ENCODE measurements around the gene GSTK1.
"Not testable (repeated sequence)": the region's sequence is repeated elsewhere in the genome, so short reads cannot be mapped to it uniquely, and the experiment has no call there.

GSTK1 gene

DNA sequence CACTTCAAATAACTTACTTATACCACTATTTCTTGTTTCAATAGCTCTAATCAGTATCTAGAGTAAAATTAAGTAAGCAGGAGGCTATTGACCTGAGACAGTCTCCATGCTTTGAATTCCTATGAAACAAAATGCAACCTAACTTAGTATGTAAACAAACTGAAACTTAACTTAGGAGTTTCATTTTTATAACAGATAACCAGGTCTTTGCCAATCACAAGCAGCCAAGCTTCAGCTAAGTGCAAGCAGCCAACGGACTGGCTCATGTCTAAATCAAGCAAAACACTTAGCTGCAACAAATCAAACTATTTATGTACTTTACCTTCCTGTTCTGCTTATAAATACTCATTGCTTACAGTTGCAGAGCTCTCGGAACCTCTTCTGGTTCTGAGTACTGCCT, 4.4 kb upstream of the GSTK1 start:
- H3K9ac ChIP-seq (ENCODE audit: low read length), result peak overlapping the region; percentile 30
- no peaks in the 10 kb centered on the region for H3K36me3 ChIP-seq (ENCODE audit: control insufficient read depth, insufficient read depth, low read length)
- no peaks in the 10 kb centered on the region for H3K27me3 ChIP-seq (ENCODE audit: control insufficient read depth, insufficient read depth, low read length)
- no peaks in the 10 kb centered on the region for H3K4me1 ChIP-seq (ENCODE audit: control insufficient read depth, insufficient read depth, low read length)
- no peak overlapping the region for H3K4me3 ChIP-seq (ENCODE audit: low read length)
- H3K27ac ChIP-seq (ENCODE audit: low read depth, low read length), result no peak overlapping the region

DNA sequence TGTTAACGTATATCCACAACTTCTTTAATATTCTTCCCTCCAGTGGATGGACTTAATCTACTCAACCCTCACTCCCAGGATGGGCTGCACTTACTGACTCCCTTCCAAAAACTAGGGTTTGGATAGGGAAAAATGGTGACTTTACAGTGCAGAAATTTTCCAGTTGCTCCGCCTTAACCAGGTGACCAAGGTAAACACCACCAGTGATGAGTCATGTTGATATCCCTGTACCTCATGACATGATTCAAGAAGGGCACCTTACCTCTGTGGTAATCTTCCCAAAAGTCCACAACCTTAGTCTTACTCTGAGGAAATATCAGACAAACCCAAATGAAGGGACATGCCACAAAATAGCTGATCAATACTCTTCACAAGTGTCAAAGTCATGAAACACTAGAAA, 3.5 kb upstream of the GSTK1 start:
- H3K27me3 ChIP-seq (ENCODE audit: control insufficient read depth, insufficient read depth, low read length), result no peaks in the 10 kb centered on the region
- H3K4me1 ChIP-seq (ENCODE audit: control insufficient read depth, insufficient read depth, low read length), result peaks cover 4% of the 10 kb centered on the region
- no peak overlapping the region for H3K27ac ChIP-seq (ENCODE audit: low read depth, low read length)
- H3K4me3 ChIP-seq (ENCODE audit: low read length), result no peak overlapping the region
- no peak overlapping the region for H3K9ac ChIP-seq (ENCODE audit: low read length)
- H3K36me3 ChIP-seq (ENCODE audit: control insufficient read depth, insufficient read depth, low read length), result peaks cover 2% of the 10 kb centered on the region

DNA sequence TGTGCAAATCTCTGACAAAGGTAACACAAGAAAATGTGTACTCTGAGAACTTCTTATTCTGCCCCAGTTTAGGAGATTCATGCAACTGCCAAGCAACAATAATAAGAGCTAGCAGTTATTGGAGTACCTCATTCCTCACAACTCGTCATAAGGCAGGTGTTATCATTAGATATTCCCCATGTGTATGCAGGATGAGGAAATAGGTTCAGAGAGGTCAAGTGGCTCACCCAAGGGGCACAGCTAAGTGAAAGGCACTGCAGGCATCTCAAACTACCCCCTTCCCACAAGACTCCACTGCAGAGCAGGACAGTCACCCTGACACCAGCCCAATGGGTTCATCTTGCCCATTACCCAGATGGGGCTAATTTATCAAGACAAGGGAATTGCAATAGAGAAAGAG, 1.3 kb upstream of the GSTK1 start:
- Histone ChIP-seq H3K27me3 (ENCODE audit: control insufficient read depth, insufficient read depth, low read length) (no peaks in the 10 kb centered on the region), H3K9ac (ENCODE audit: low read length) (no peak overlapping the region), H3K36me3 (ENCODE audit: control insufficient read depth, insufficient read depth, low read length) (peaks cover 2% of the 10 kb centered on the region), H3K4me1 (ENCODE audit: control insufficient read depth, insufficient read depth, low read length) (peaks cover 6% of the 10 kb centered on the region), H3K4me3 (ENCODE audit: low read length) (no peak overlapping the region), H3K27ac (ENCODE audit: low read depth, low read length) (no peak overlapping the region)

DNA sequence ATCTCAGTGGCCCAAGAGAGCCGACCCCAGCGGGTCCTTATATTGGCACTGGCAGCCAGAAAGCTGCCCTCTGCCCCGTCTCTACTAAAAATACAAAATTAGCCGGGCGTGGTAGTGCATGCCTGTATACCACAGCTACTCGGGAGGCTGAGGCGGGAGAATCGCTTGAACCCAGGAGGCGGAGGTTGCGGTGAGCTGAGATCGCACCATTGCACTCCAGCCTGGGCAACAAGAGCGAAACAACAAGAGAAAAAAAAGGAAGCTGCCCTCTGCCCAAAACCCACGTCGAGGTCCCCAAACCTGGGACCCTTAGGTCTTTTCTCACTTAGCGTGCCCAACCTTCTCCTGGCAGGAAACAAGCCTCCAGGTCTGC, 941 bp downstream of the GSTK1 start:
- not testable (repeated sequence) for H3K9ac ChIP-seq (ENCODE audit: low read length); H3K27me3 ChIP-seq (ENCODE audit: control insufficient read depth, insufficient read depth, low read length); H3K4me1 ChIP-seq (ENCODE audit: control insufficient read depth, insufficient read depth, low read length)
- Histone ChIP-seq H3K4me3 (ENCODE audit: low read length) (peak overlapping the region; percentile 80), H3K36me3 (ENCODE audit: control insufficient read depth, insufficient read depth, low read length) (peaks cover 14% of the 10 kb centered on the region), H3K27ac (ENCODE audit: low read depth, low read length) (peak overlapping the region; percentile 87)

DNA sequence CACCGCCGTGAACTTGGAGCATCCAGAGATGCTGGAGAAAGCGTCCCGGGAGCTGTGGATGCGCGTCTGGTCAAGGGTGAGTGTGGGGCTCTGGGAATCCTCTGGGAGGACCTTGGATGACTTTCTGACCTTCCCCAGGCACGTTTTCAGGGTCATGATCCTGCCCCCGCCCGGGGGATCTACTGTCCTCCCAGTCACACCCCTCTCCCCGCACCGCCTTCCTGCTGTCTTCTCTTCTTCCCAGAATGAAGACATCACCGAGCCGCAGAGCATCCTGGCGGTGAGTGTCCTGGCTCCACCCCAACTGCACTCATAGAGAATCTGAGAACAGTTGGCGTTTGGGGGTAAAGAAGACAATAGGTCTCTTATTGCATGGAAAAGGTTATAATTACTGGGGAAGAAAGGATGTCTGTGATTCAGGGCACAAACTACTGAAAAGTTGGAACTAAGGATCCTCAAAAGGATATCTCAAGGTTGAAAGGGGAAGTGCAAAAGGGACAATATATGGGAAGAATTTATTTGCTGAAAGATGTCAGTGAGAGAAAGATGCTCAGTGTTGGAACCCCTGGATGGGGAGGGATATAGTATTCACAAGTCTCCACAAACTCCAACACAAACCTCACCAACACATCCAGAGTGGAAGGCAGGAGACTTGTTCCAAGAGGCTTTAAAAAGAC, 1.9 kb downstream of the GSTK1 start:
- Histone ChIP-seq H3K27me3 (ENCODE audit: control insufficient read depth, insufficient read depth, low read length) (no peaks in the 10 kb centered on the region), H3K27ac (ENCODE audit: low read depth, low read length) (no peak overlapping the region), H3K9ac (ENCODE audit: low read length) (no peak overlapping the region), H3K36me3 (ENCODE audit: control insufficient read depth, insufficient read depth, low read length) (peaks cover 14% of the 10 kb centered on the region), H3K4me3 (ENCODE audit: low read length) (peak overlapping the region; percentile 80), H3K4me1 (ENCODE audit: control insufficient read depth, insufficient read depth, low read length) (peaks cover 6% of the 10 kb centered on the region)

DNA sequence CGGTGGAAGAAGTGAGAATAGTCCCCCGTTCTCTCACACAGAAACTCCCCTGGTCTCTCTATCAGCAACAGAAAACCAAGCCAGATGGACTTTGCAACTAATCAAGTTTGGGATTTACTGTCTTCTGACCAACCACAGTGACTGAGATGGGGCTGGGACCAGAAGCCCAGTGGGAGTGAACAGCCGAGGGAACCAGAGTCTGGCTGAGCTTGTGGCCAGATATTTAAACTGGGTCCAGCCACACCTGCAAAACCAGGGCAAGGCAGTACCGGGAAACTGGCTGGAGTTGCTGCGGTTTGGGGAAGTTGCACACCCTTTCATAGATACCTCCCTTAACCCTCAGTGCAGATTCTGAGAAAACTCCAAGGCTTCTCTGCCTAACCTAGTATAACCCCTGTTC, 6.0 kb downstream of the GSTK1 start:
- Histone ChIP-seq H3K27me3 (ENCODE audit: control insufficient read depth, insufficient read depth, low read length) (no peaks in the 10 kb centered on the region), H3K9ac (ENCODE audit: low read length) (no peak overlapping the region), H3K36me3 (ENCODE audit: control insufficient read depth, insufficient read depth, low read length) (peaks cover 14% of the 10 kb centered on the region), H3K4me1 (ENCODE audit: control insufficient read depth, insufficient read depth, low read length) (peaks cover 6% of the 10 kb centered on the region), H3K4me3 (ENCODE audit: low read length) (no peak overlapping the region), H3K27ac (ENCODE audit: low read depth, low read length) (no peak overlapping the region)

DNA sequence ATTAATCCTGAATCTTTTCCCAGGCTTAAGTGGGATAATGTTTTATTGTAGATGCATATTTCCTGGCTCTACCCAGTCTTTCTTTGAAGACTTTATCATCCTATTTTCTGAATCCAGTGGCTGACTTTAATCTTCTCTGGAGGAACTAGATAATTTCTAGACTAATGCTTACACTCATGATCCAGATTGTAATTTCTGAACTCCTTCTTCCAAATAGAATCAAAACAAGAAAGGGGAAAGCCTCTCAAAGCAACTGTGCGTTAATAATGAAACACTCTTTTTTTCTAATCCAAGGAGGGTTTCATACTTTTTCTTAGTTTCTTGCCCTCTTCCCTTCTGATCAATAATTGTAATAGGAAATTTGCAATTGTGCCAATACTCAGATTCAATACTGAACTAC, 8.0 kb downstream of the GSTK1 start:
- Histone ChIP-seq H3K4me1 (ENCODE audit: control insufficient read depth, insufficient read depth, low read length) (no peaks in the 10 kb centered on the region), H3K27me3 (ENCODE audit: control insufficient read depth, insufficient read depth, low read length) (no peaks in the 10 kb centered on the region), H3K27ac (ENCODE audit: low read depth, low read length) (no peak overlapping the region), H3K9ac (ENCODE audit: low read length) (no peak overlapping the region), H3K36me3 (ENCODE audit: control insufficient read depth, insufficient read depth, low read length) (peaks cover 12% of the 10 kb centered on the region), H3K4me3 (ENCODE audit: low read length) (no peak overlapping the region)

DNA sequence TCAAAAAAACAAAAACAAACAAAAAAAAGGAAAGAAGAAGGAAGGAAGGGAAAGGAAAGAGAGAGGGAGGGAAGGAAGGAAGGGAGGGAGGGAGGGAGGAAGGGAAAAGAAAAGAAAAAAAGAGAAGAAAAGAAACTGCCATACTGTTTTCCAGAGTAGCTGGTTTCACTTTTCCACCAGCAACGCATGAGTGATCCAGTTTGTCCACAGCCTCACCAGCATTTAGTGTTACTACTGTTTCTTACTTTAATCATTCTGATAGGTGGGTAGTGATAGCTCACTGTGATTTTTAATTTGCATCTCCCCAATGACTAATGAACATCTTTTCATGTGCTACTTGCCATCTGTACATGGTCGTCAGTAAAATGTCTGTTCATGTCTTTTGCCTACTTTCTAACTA, 9.6 kb downstream of the GSTK1 start:
- Histone ChIP-seq H3K4me3 (ENCODE audit: low read length) (no peak overlapping the region), H3K4me1 (ENCODE audit: control insufficient read depth, insufficient read depth, low read length) (no peaks in the 10 kb centered on the region), H3K27ac (ENCODE audit: low read depth, low read length) (no peak overlapping the region), H3K9ac (ENCODE audit: low read length) (no peak overlapping the region), H3K27me3 (ENCODE audit: control insufficient read depth, insufficient read depth, low read length) (no peaks in the 10 kb centered on the region), H3K36me3 (ENCODE audit: control insufficient read depth, insufficient read depth, low read length) (peaks cover 5% of the 10 kb centered on the region)

DNA sequence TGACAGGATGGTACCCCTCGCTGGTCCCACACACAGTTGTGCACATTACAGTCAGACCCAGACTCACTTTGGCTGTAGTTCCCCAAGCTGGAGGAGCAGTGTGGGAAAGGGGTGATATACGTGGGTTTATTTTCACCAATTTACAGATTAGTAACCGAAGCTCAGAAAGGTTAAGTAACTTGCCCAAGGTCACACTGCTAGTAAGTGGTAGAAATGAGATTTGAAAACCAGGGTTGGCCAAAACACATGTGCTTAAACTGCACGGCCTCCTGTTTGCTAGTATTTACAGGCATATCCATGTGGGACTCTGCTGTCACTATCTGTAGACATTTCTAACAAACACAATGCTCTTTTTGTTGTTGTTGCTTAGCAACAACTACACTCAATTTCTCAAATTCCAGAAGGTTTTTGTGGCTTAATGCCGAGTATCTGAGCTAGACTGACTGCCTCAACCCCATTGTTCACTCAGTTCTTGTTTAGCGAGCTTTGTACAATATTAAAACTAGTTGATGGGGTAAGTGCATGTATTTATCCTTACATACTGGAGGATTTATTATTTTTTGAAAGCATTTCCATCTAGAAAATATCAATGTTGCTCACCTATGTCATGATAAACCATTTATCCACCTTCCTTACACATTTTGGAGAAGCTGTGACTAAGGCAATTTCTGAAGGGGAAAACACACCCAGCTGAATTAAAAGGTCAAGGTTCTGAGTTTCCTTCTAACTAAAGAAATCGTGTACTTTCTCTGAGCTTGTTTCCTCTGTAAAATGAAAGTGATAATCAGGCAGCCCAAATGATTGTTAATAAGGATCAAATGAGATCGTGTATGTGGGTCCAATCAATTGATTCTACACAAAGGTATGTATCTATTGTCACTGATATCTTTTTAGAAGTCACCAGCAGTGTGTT, 16.2 kb downstream of the GSTK1 start:
- H3K4me1 ChIP-seq (ENCODE audit: control insufficient read depth, insufficient read depth, low read length), result no peaks in the 10 kb centered on the region
- H3K4me3 ChIP-seq (ENCODE audit: low read length), result no peak overlapping the region
- no peak overlapping the region for H3K9ac ChIP-seq (ENCODE audit: low read length)
- H3K27me3 ChIP-seq (ENCODE audit: control insufficient read depth, insufficient read depth, low read length), result no peaks in the 10 kb centered on the region
- no peaks in the 10 kb centered on the region for H3K36me3 ChIP-seq (ENCODE audit: control insufficient read depth, insufficient read depth, low read length)
- no peak overlapping the region for H3K27ac ChIP-seq (ENCODE audit: low read depth, low read length)

DNA sequence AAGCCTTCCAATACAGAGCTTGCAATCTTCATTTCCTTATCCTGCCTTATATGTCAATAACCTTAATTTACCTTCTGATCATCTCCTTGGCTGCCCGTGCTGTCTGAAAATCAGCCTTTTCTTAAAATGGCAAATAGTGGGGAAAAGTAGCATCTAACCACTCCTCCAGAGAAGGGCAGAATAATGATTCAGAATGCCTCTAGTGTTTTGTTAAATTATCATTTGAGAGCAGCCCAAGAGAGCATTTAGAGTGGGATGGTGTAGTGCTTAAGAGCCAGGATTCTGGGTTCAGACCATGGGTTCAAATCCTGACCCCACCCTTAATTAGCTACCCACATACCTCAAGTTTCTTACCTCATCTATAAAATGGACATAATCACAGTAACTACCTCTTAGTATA, 16.9 kb downstream of the GSTK1 start:
- Histone ChIP-seq H3K4me3 (ENCODE audit: low read length) (no peak overlapping the region), H3K9ac (ENCODE audit: low read length) (no peak overlapping the region), H3K4me1 (ENCODE audit: control insufficient read depth, insufficient read depth, low read length) (no peaks in the 10 kb centered on the region), H3K27ac (ENCODE audit: low read depth, low read length) (no peak overlapping the region), H3K27me3 (ENCODE audit: control insufficient read depth, insufficient read depth, low read length) (no peaks in the 10 kb centered on the region), H3K36me3 (ENCODE audit: control insufficient read depth, insufficient read depth, low read length) (no peaks in the 10 kb centered on the region)

DNA sequence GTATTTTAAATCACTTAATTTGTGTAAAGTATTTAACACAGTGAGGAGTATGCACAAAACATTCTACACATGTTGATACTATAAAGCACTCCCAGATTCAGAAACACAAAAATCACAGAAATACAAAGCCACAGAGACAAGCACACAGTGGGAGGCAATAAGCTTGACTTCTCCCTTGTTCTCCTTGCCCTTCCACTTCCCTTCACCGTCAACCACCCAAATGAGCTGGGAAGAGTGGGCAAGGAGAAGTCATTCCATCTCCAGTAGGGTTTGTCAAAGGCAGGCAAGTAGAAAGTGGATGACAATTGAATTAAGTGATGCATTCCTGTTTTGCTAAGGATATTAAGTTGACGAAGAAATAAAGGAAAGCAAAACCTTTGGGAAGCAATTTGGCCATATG, 17.3 kb downstream of the GSTK1 start:
- Histone ChIP-seq H3K27ac (ENCODE audit: low read depth, low read length) (no peak overlapping the region), H3K27me3 (ENCODE audit: control insufficient read depth, insufficient read depth, low read length) (no peaks in the 10 kb centered on the region), H3K36me3 (ENCODE audit: control insufficient read depth, insufficient read depth, low read length) (no peaks in the 10 kb centered on the region), H3K4me1 (ENCODE audit: control insufficient read depth, insufficient read depth, low read length) (no peaks in the 10 kb centered on the region), H3K4me3 (ENCODE audit: low read length) (no peak overlapping the region), H3K9ac (ENCODE audit: low read length) (no peak overlapping the region)

DNA sequence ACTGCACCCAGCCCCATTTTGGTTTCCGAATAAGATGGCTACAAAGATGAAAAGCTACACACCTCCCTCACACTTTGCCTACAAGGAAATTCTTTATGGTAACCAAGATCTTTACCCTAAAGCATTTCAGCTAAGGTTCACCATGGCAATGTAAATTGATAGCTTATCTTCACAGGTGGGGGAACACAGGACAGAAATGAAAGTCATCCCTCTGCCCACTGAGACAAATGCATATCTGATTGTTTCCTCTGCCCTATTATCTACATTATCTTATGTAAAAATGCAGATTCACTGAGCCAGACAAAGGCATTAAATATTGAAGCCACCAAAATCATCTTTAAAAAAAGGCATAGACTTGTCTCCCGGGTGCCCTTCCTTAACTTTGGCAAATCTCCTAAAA, 18.3 kb downstream of the GSTK1 start:
- Histone ChIP-seq H3K36me3 (ENCODE audit: control insufficient read depth, insufficient read depth, low read length) (no peaks in the 10 kb centered on the region), H3K27ac (ENCODE audit: low read depth, low read length) (no peak overlapping the region)

DNA sequence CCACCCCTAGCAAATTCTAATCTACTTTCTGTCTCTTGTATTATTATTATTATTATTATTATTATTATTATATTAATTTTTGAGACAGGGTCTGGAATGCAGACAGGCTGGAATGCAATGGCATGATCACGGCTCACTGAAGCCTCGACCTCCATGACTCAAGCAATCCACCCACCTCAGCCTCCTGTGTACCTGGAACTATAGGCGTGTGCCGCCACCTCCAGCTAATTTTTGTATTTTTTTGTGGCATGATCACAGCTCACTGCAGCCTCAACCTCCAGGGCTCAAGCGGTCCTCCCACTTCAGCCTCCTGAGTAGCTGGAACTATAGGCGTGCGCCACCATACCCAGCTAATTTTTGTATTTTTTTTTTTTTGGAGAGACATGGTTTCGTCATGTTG, 18.9 kb downstream of the GSTK1 start:
- H3K4me1 ChIP-seq (ENCODE audit: control insufficient read depth, insufficient read depth, low read length), result no peaks in the 10 kb centered on the region
- no peak overlapping the region for H3K9ac ChIP-seq (ENCODE audit: low read length)
- H3K27me3 ChIP-seq (ENCODE audit: control insufficient read depth, insufficient read depth, low read length), result no peaks in the 10 kb centered on the region
- H3K4me3 ChIP-seq (ENCODE audit: low read length), result no peak overlapping the region
- no peak overlapping the region for H3K27ac ChIP-seq (ENCODE audit: low read depth, low read length)
- no peaks in the 10 kb centered on the region for H3K36me3 ChIP-seq (ENCODE audit: control insufficient read depth, insufficient read depth, low read length)

More for the DNA sequence above, 18.3 kb downstream of the GSTK1 start:
- Histone ChIP-seq H3K4me3 (ENCODE audit: low read length) (no peak overlapping the region), H3K9ac (ENCODE audit: low read length) (no peak overlapping the region), H3K4me1 (ENCODE audit: control insufficient read depth, insufficient read depth, low read length) (no peaks in the 10 kb centered on the region), H3K27me3 (ENCODE audit: control insufficient read depth, insufficient read depth, low read length) (no peaks in the 10 kb centered on the region)
